KBM-7 (cell line): ENCODE results near the gene PLAGL2.
A peak's percentile ranks its signal among the peaks of the same experiment; 100 is the strongest.
"Not testable (repeated sequence)": the region's sequence is repeated elsewhere in the genome, so short reads cannot be mapped to it uniquely, and the experiment has no call there.

Experiments
- DNase-seq: peaks from one replicate; pipeline ENCODE4 v3.0.0-alpha.2; 2015
- in situ Hi-C: fragments of 300-500 bp; cut with MboI; formaldehyde crosslinking; loops from 2 replicates; pipeline ENCODE4 v1.14.3; 2020; ENCODE audit warnings: low sequenced_read_pairs, low pct_unique_long_range_greater_than_20kb, mixed read lengths

PLAGL2 gene, protein sequence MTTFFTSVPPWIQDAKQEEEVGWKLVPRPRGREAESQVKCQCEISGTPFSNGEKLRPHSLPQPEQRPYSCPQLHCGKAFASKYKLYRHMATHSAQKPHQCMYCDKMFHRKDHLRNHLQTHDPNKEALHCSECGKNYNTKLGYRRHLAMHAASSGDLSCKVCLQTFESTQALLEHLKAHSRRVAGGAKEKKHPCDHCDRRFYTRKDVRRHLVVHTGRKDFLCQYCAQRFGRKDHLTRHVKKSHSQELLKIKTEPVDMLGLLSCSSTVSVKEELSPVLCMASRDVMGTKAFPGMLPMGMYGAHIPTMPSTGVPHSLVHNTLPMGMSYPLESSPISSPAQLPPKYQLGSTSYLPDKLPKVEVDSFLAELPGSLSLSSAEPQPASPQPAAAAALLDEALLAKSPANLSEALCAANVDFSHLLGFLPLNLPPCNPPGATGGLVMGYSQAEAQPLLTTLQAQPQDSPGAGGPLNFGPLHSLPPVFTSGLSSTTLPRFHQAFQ

DNA sequence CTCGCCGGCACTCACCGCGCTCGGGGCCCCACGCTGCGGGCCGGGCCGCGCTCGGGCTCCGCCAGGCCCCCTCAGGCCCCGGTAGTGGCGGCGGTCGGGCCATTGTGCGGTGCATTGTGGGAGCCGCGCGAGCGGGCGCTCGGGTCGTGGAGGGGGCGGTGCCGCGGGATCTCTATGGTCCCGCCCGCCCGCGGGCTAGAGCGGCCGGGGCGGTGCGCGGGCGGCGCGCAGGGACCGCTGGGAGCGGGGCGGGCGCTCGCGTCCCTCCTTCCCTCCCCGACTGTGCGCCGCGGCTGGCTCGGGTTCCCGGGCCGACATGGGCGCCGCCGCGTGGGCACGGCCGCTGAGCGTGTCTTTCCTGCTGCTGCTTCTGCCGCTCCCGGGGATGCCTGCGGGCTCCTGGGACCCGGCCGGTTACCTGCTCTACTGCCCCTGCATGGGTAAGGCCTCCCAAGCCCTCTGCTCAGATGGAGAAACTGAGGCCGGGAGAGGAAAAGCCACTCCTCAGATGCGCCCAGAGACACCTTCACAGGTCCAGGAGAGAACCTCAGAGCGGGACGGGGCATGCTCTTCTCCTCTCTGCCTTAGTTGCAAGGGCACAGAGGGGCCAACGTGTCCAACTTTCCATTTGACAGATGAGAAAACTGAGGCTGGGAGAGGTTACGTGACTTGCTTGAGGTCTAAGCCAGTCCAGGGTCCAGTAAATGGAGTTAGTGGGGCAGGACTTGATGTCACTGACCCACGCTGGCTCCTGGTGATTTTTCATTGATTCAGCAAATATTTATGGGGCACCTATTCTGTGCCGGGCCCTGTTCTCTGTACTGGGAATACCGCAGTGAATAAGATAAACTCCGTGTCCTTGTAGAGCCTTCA, at the start of gene PLAGL2, which contains the start of gene POFUT1:
Gene PLAGL2, minus strand, starts transcription at position 118 of the 873 bp plus-strand sequence. CDS start 5,565 bp downstream, outside the sequence.
Gene POFUT1, plus strand, starts transcription at position 255 of the 873 bp plus-strand sequence. Its CDS starts 62 bp downstream, at position 317.
- DNase-seq: peak; percentile 86
- in situ Hi-C loops: no loop called here

GRCh38 chr20:32252189-32252588, 44.6 kb upstream of the PLAGL2 start:
- no peak for DNase-seq
- in situ Hi-C loops: no loop called here

DNA sequence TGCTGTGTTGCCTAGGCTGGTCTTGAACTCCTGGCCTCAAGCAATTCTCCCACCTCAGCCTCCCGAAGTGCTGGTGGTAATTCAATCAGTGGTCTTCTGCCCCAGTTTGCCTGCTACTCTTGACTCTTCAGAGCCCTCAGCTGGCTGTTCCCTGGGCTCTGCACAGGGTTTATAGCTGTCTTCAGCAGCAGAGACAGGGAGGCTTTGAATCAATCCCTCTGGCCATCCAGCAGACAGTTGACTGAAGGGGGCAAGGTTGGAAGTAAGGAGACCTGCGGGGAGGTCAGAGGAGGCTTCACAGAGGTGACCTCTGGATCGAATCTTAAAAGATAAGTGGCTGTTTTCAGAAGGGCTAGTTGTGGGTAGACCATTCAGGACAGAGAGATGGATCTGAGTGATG, 43.9 kb upstream of the PLAGL2 start:
- no peak for DNase-seq
- in situ Hi-C loops: no loop called here

GRCh38 chr20:32249030-32249738, 41.6 kb upstream of the PLAGL2 start:
- DNase-seq: peak; percentile 23
- in situ Hi-C loops: no loop called here

- in situ Hi-C loops: no loop called here
- DNase-seq: no peak
These were observed 40.5 kb upstream of the PLAGL2 start for GRCh38 chr20:32248043-32248442.

- in situ Hi-C loops: not testable (repeated sequence)
These were observed 38.7 kb upstream of the PLAGL2 start for GRCh38 chr20:32246208-32246607.

GRCh38 chr20:32244959-32245358, 37.4 kb upstream of the PLAGL2 start:
- DNase-seq: no peak
- in situ Hi-C loops: no loop called here

More at GRCh38 chr20:32246208-32246607, 38.7 kb upstream of the PLAGL2 start:
- not testable (repeated sequence) for DNase-seq

GRCh38 chr20:32244150-32244823, 36.7 kb upstream of the PLAGL2 start:
- DNase-seq: no peak

GRCh38 chr20:32241807-32242206, 34.3 kb upstream of the PLAGL2 start:
- in situ Hi-C loops: no loop called here
- no peak for DNase-seq

More at GRCh38 chr20:32244150-32244823, 36.7 kb upstream of the PLAGL2 start:
- in situ Hi-C loops: no loop called here

DNA sequence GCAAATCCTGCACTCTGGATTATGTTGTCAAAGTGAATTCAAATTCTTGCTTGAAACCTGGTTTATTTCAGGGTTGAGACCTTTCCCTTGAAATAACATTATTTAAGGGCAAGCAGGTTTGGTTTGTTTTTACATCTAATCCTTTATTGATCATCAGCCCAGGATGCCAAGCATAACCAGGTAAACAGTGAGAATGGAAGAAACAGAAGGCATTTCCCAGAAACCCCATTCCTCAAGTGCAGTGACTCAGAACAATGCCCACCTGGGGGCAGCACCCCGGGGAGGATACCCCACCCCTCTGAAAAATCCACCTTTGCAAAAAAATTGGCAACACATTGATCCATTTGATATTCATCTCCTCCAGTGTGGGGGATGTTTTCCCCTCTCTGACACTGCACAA, 32.7 kb upstream of the PLAGL2 start:
- no peak for DNase-seq
- in situ Hi-C loops: no loop called here

DNA sequence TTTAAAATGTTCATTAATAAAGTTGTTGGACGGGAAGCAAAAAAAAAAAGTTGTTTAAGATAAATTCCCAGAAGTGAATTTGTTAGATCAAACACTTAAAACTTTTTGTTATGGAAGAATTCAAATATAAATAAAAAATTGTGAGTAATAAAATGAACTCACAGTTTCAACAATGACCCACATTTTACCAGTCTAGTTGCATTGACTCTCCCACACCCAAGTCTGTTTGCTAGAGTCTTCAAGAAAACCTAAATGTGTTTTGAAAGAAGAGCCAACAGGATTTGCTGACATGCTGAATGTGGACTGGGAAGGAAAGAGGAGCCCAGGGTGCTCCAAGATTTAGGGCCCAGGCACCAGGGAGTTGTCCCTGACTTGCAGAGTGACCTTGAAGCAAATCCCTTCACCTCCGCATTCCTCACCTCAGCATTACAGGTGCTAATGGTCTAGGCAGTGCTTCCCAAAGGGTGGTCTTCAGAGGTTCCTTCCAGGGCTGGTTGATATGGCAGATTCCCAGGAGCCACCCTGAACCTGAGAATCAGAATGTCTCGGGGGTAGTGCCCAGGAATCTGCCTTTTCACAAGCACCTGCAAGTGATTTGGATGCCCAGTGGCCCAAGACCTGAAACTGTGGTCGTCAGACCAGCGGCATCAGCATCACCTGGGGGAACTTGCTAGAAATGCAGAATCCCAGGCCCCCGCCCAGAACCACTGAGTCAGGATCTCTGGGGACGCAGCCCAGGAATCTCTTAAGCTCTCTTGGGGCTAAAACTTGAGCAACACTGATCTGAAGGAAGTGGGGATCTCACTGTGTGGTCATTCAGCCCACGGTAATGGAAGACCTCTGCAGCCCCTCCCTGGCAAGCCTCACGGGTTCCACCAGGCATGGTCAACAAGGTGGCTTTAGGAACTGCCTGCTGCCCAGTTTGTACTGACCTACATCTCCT, 31.2 kb upstream of the PLAGL2 start:
- in situ Hi-C loops: no loop called here

DNA sequence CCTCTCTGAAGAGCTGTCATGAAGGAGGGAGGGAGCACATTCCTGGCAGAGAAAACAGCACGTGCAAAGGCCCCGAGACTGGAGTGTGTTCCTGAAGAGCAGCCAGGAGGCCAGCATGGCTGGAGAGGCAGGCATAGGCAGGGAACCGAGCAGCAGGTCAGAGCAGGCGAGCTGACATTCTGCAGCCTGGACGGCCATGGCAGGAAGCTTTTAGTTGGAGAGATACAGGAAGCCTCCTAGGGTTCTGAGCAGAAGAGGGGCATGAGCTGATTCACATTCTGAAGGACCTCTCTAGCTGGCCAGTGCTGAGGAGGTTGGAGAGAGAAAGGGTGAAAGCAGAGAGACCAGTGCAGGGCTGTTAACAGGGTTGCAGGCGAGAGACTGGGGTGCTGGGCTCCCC, 29.9 kb upstream of the PLAGL2 start:
- in situ Hi-C loops: no loop called here

More for the DNA sequence above, 31.2 kb upstream of the PLAGL2 start:
- no peak for DNase-seq

GRCh38 chr20:32236819-32237218, 29.3 kb upstream of the PLAGL2 start:
- no peak for DNase-seq
- in situ Hi-C loops: no loop called here

More for the DNA sequence above, 29.9 kb upstream of the PLAGL2 start:
- no peak for DNase-seq

DNA sequence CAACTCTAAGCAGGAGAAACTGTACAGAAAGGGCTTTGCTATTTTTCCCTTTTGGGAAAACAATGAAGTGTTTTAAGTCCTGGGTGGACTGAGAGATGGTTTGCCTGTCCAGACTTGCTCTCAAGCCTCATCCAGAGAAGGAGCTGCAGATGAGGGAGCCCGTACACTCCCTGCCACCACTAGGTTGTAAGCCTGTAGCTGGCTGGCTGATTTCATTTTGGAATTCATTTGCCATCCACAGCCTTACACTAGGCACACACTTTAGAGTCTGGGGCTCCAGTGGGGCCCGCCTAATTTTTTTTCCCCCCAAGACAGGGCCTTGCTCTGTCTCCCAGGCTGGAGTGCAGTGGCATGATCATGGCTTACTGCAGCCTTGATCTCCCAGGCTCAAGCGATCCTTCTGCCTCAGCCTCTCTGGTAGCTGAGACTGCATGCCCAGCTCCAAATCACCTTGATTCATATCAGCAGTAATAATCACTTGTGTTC, 28.5 kb upstream of the PLAGL2 start:
- in situ Hi-C loops: no loop called here
- no peak for DNase-seq

DNA sequence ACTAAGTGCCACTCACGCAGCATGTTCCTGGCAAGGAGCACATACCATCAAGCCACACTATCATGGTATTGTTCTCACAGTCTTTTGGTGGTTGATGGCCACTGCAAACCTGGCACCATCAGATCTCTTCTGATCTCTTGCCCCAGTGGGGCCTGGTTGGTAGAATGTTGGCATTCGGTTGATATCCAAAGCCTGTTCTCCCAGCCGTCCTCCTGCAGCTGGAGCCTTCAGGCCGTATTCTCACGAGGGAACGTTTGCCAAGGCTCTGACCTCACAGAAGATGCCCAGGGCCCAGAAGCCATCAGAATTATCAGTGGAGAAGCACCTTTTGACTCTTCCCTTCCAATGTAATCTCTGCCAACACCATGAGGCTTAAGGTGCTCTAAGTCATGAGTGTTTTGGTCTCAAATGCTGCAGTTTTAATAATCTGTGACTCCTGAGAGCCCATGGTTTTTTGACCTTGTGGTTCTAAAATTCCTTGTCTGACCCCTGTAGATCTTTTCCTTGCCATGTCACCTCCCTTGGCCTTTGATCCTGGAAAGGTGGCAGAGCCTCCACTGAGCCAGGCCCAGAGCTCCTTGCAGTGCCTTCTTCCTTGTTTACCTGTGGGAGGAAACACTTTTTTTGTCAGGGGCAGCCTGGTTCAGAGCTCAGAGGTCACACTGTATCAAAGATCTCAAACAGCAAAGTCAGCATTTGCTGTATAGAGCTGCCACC, 27.9 kb upstream of the PLAGL2 start:
- in situ Hi-C loops: no loop called here
- DNase-seq: no peak

DNA sequence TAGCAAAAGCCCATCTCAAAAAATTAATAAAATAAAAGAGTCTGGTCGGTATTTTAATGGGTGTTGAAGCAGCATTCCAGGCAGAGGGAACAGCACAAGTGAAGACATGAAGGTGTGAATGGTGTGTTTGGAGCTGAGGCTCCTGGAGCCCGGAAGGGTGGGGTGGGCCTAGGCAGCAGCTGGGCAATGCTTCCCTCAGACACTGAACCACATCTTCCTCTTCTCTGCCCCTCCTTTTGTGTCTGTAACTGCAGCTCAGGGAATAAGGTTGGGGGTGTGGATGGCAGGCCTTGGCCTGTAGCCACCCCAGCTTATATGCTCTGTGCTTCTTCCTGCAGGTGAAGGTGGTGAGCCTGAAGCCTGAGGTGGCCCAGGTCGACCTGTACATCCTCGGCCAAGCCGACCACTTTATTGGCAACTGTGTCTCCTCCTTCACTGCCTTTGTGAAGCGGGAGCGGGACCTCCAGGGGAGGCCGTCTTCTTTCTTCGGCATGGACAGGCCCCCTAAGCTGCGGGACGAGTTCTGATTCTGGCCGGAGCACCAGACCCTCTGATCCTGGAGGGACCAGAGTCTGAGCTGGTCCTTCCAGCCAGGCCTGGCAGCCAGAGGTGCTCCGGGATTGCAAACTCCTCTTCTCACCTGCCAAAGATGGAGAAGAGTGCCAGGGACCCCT, 26.7 kb upstream of the PLAGL2 start:
- DNase-seq: no peak
- in situ Hi-C loops: no loop called here
